ENCODE results near the gene CLCNKB. TPM values are rescaled to one million over a fixed set of nuclear protein-coding genes. Genes with fewer than 3 reads are reported as not detected.

Gene CLCNKB
- total RNA-seq, 1 experiment from 2014 or later, result 1.1 TPM

GRCh38 chr1:16066245-16066644 is 22.7 kb downstream of the CLCNKB start:
- POLR2A ChIA-PET (ENCODE audit: unreplicated experiment), result interaction anchor here (0.6 kb wide), 1 partner anchor 105 kb away, joined by 6 read pairs; no protein-coding TSS in a partner anchor
- H3K4me3 ChIP-seq, result no peak overlapping the region
- TF ChIP-seq, protein P1, sequence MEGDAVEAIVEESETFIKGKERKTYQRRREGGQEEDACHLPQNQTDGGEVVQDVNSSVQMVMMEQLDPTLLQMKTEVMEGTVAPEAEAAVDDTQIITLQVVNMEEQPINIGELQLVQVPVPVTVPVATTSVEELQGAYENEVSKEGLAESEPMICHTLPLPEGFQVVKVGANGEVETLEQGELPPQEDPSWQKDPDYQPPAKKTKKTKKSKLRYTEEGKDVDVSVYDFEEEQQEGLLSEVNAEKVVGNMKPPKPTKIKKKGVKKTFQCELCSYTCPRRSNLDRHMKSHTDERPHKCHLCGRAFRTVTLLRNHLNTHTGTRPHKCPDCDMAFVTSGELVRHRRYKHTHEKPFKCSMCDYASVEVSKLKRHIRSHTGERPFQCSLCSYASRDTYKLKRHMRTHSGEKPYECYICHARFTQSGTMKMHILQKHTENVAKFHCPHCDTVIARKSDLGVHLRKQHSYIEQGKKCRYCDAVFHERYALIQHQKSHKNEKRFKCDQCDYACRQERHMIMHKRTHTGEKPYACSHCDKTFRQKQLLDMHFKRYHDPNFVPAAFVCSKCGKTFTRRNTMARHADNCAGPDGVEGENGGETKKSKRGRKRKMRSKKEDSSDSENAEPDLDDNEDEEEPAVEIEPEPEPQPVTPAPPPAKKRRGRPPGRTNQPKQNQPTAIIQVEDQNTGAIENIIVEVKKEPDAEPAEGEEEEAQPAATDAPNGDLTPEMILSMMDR (conservative IDR thresholded peaks at IDR 0.05), result no peak
- TF ChIP-seq EZH2 (IDR thresholded peaks at IDR 0.05; ENCODE audit: low read depth), result no peak
- H3K9me3 ChIP-seq (ENCODE audit: insufficient read depth, low read depth), result no peaks in the 10 kb centered on the region
- H3K9me2 ChIP-seq (ENCODE audit: insufficient read depth), result no peaks in the 10 kb centered on the region
- H3K27ac ChIP-seq, result no peak overlapping the region
- DNase-seq, result no peak
- CTCF ChIA-PET, result no interaction called here
- intact Hi-C loops (cut with micrococcal nuclease; ENCODE audit: unreplicated experiment), result no loop called here
- H3K36me3 ChIP-seq (ENCODE audit: low read depth), result no peaks in the 10 kb centered on the region
- no TSS peak for BruUV-seq (replicated peaks)
- no peak overlapping the region for H3K4me2 ChIP-seq
- peaks cover 18% of the 10 kb centered on the region; the same call in 1 of the 2 replicates for H3F3A ChIP-seq (ENCODE audit: insufficient read depth, low read depth)
- H3K79me2 ChIP-seq (ENCODE audit: low read depth), result no peaks in the 10 kb centered on the region
- H3K27me3 ChIP-seq (ENCODE audit: insufficient read depth, low read depth), result no peaks in the 10 kb centered on the region
- H3K4me1 ChIP-seq (replicated peaks; ENCODE audit: insufficient read depth), result peaks cover 3% of the 10 kb centered on the region
- H4K20me1 ChIP-seq (ENCODE audit: insufficient read depth), result no peaks in the 10 kb centered on the region
- H2AFZ ChIP-seq, result no peak overlapping the region

- BruUV-seq (replicated peaks), result no TSS peak
- H3K4me2 ChIP-seq, result no peak overlapping the region
- H3K9me2 ChIP-seq (ENCODE audit: insufficient read depth), result no peaks in the 10 kb centered on the region
- H3K9me3 ChIP-seq (ENCODE audit: insufficient read depth, low read depth), result no peaks in the 10 kb centered on the region
- H3K79me2 ChIP-seq (ENCODE audit: low read depth), result no peaks in the 10 kb centered on the region
- TF ChIP-seq, protein P1 (conservative IDR thresholded peaks at IDR 0.05), result no peak
- TF ChIP-seq EZH2 (IDR thresholded peaks at IDR 0.05; ENCODE audit: low read depth), result no peak
- H3K4me3 ChIP-seq, result no peak overlapping the region
- H4K20me1 ChIP-seq (ENCODE audit: insufficient read depth), result no peaks in the 10 kb centered on the region
- no peaks in the 10 kb centered on the region for H3K27me3 ChIP-seq (ENCODE audit: insufficient read depth, low read depth)
- no peak for DNase-seq
- intact Hi-C loops (cut with micrococcal nuclease; ENCODE audit: unreplicated experiment), result no loop called here
- H3F3A ChIP-seq (ENCODE audit: insufficient read depth, low read depth), result peaks cover 16% of the 10 kb centered on the region; the same call in 1 of the 2 replicates
- no peaks in the 10 kb centered on the region for H3K36me3 ChIP-seq (ENCODE audit: low read depth)
- POLR2A ChIA-PET (ENCODE audit: unreplicated experiment), result no interaction called here
- no peak overlapping the region for H2AFZ ChIP-seq
- no peak overlapping the region for H3K27ac ChIP-seq
- no peaks in the 10 kb centered on the region for H3K4me1 ChIP-seq (replicated peaks; ENCODE audit: insufficient read depth)
- CTCF ChIA-PET, result no interaction called here
Measured at GRCh38 chr1:16067127-16067768, 23.7 kb downstream of the CLCNKB start.

GRCh38 chr1:16067933-16068332 is 24.4 kb downstream of the CLCNKB start:
- no peak overlapping the region for H2AFZ ChIP-seq
- TF ChIP-seq, protein P1 (conservative IDR thresholded peaks at IDR 0.05), result no peak
- TF ChIP-seq EZH2 (IDR thresholded peaks at IDR 0.05; ENCODE audit: low read depth), result no peak
- no peaks in the 10 kb centered on the region for H3K36me3 ChIP-seq (ENCODE audit: low read depth)
- no peak overlapping the region for H3K4me2 ChIP-seq
- POLR2A ChIA-PET (ENCODE audit: unreplicated experiment), result interaction anchor here (0.5 kb wide), 1 partner anchor 143 kb away, joined by 4 read pairs; no protein-coding TSS in a partner anchor
- no peak overlapping the region for H3K27ac ChIP-seq
- CTCF ChIA-PET, result no interaction called here
- no peaks in the 10 kb centered on the region for H3K27me3 ChIP-seq (ENCODE audit: insufficient read depth, low read depth)
- H3K79me2 ChIP-seq (ENCODE audit: low read depth), result no peaks in the 10 kb centered on the region
- H3K9me3 ChIP-seq (ENCODE audit: insufficient read depth, low read depth), result no peaks in the 10 kb centered on the region
- H3K4me3 ChIP-seq, result no peak overlapping the region
- H4K20me1 ChIP-seq (ENCODE audit: insufficient read depth), result no peaks in the 10 kb centered on the region
- BruUV-seq (replicated peaks), result no TSS peak
- peaks cover 16% of the 10 kb centered on the region; the same call in 1 of the 2 replicates for H3F3A ChIP-seq (ENCODE audit: insufficient read depth, low read depth)
- DNase-seq, result no peak
- H3K9me2 ChIP-seq (ENCODE audit: insufficient read depth), result no peaks in the 10 kb centered on the region
- peaks cover 4% of the 10 kb centered on the region; the same call in 1 of the 2 replicates for H3K4me1 ChIP-seq (replicated peaks; ENCODE audit: insufficient read depth)
- intact Hi-C loops (cut with micrococcal nuclease; ENCODE audit: unreplicated experiment), result no loop called here

Data from PC-9 (cell line).